Spleen (tissue), 13 donors: ENCODE measurements around the gene UBL7. TPM values are rescaled to one million over a fixed set of nuclear protein-coding genes. Genes with fewer than 3 reads are reported as not detected.
A peak's percentile ranks its signal among the peaks of the same experiment; 100 is the strongest.

Experiments used
- DNase-seq: peaks from one replicate; pipeline ENCODE4 v3.0.0-alpha.2; 2020
- H3K27ac ChIP-seq, 8 donors: fragments of 200-600 bp; sonication (generic) in 7 of 8; 1 replicate in 4 of 8; 2 replicates in 4 of 8; pipeline versions ENCODE4 v1.5.0 to v1.8.0; 2016 to 2021; ENCODE audit warnings: inconsistent platforms in 4 of 8, mild to moderate bottlenecking in 4 of 8, moderate library complexity in 1 of 8
- H3K27me3 ChIP-seq, 7 donors: fragments of 200-600 bp; sonication (generic) in 6 of 7; replicated peaks in 1 of 7; 1 replicate in 4 of 7; 2 replicates in 3 of 7; pipeline versions ENCODE4 v1.5.0 to v1.8.0; 2016 to 2021; ENCODE audit warnings: inconsistent platforms in 3 of 7, mild to moderate bottlenecking in 1 of 7
- H3K36me3 ChIP-seq, 6 donors: fragments of 200-600 bp; sonication (generic) in 5 of 6; 1 replicate in 4 of 6; 2 replicates in 2 of 6; pipeline versions ENCODE4 v1.5.0 to v1.8.0; 2016 to 2021; ENCODE audit warnings: inconsistent platforms in 2 of 6
- H3K4me1 ChIP-seq, 6 donors: fragments of 200-600 bp; sonication (generic) in 5 of 6; 1 replicate in 3 of 6; 2 replicates in 3 of 6; pipeline versions ENCODE4 v1.5.0 to v1.8.0; 2016 to 2021; ENCODE audit warnings: inconsistent platforms in 3 of 6
- H3K4me3 ChIP-seq, 8 donors: fragments of 200-600 bp; sonication (generic) in 7 of 8; 1 replicate in 4 of 8; 2 replicates in 4 of 8; pipeline versions ENCODE4 v1.5.0 to v1.8.0; 2016 to 2021; ENCODE audit warnings: inconsistent platforms in 4 of 8, mild to moderate bottlenecking in 4 of 8, moderate library complexity in 2 of 8
- H3K9me3 ChIP-seq, 8 donors: fragments of 200-600 bp; sonication (generic) in 7 of 8; 1 replicate in 4 of 8; 2 replicates in 4 of 8; pipeline versions ENCODE4 v1.5.0 to v1.8.0; 2016 to 2021; ENCODE audit warnings: inconsistent platforms in 4 of 8
- POLR2A ChIP-seq, 3 donors: fragments of 450-650 bp; IDR thresholded peaks; one replicate each; pipeline ENCODE4 v1.5.1; 2017; ENCODE audit warnings: antibody characterized with exemption in 3 of 3, mild to moderate bottlenecking in 1 of 3
- POLR2AphosphoS5 ChIP-seq, 3 donors: sonication (generic); formaldehyde crosslinking; IDR thresholded peaks; one replicate each; pipeline ENCODE4 v1.5.1; 2017; ENCODE audit warnings: antibody characterized with exemption in 3 of 3
- WGBS, 5 donors: extraction: QIAGEN DNeasy Blood & Tissue Kit in 3 of 5; methylation state at CpG; one replicate each; pipeline versions ENCODE4 v1.1.5 to v1.1.7; 2013 to 2018; 5-methylcytosine and 5-hydroxymethylcytosine counted together
- intact Hi-C: fragments of 100-400 bp; cut with DNase I; formaldehyde crosslinking; loops from one replicate; pipeline ENCODE4 v1.15.0; 2023; ENCODE audit warnings: low total_unique reads
- long read RNA-seq, 2 donors: transcript quantifications; one replicate each; lab custom pipeline, GENCODE V29; 2026
- polyA plus RNA-seq, 3 donors: library from polyadenylated mRNA; stranded (reverse); fragments of 200-250 nt; gene quantifications; one replicate each; pipeline ENCODE4 v1.2.1, GENCODE V29; 2013
- total RNA-seq, 7 donors: library from RNA; depleted of rRNA in 3 of 7; stranded (reverse); fragments of >200 nt in 3 of 7; fragmentation: NEBNext Ultra II Directional in 4 of 7; extraction: Animal tissue kit (Norgen Biotek cat#: 25700) in 4 of 7; gene quantifications; one replicate each; pipeline versions ENCODE4 v1.1.0 to v1.2.1, GENCODE V29; 2016 to 2021
- TF ChIP-seq, protein P1 (sequence below), 11 experiments: fragments of 200-600 bp in 7 of 11; fragments of 450-650 bp in 4 of 11; sonication (generic) in 4 of 11; IDR thresholded peaks in 8 of 11; conservative IDR thresholded peaks in 3 of 11; 1 replicate in 7 of 11; 2 replicates in 4 of 11; pipeline versions ENCODE4 v1.4.0 to v1.8.0; 2016 to 2021; ENCODE audit warnings: antibody characterized with exemption in 11 of 11, inconsistent platforms in 4 of 11, mild to moderate bottlenecking in 1 of 11
- donor health status: healthy with polysubstance abuse.
- donor health status: DM: no; HTN: no; CAD: no; lungs with moderate emphysema.
- donor health status: DM: no; HTN: no; CAD: no.
- donor health status: Bipolar disorder and iron deficiency.
- donor health status: healthy.
- donor health status: DM: no; HTN: no; CAD: no.
- donor health status: DM: yes; HTN: yes; CAD: no.

Gene UBL7, protein sequence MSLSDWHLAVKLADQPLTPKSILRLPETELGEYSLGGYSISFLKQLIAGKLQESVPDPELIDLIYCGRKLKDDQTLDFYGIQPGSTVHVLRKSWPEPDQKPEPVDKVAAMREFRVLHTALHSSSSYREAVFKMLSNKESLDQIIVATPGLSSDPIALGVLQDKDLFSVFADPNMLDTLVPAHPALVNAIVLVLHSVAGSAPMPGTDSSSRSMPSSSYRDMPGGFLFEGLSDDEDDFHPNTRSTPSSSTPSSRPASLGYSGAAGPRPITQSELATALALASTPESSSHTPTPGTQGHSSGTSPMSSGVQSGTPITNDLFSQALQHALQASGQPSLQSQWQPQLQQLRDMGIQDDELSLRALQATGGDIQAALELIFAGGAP
- 10 to 100 TPM; 37.4 to 83.9 (median 47.8) TPM for total RNA-seq
- 10 to 100 TPM; 36.9 to 58.2 (median 42.3) TPM for polyA plus RNA-seq
- long read RNA-seq, donor 1, transcript UBL7-201 (11 exons, 1,360 nt): major isoform, 10 of 15 reads
- long read RNA-seq, donor 1, partial matches to known transcripts: 0 of 15 reads
- long read RNA-seq, donor 1, other reads (novel, unspliced or antisense): 0 of 15 reads
- long read RNA-seq, donor 2, transcript UBL7-201 (11 exons, 1,360 nt): major isoform, 10 of 18 reads
- long read RNA-seq, donor 2, transcript UBL7-202 (11 exons, 1,427 nt): minor isoform, 7 of 18 reads
- long read RNA-seq, donor 2, partial matches to known transcripts: 0 of 18 reads
- long read RNA-seq, donor 2, other reads (novel, unspliced or antisense): 0 of 18 reads

DNA sequence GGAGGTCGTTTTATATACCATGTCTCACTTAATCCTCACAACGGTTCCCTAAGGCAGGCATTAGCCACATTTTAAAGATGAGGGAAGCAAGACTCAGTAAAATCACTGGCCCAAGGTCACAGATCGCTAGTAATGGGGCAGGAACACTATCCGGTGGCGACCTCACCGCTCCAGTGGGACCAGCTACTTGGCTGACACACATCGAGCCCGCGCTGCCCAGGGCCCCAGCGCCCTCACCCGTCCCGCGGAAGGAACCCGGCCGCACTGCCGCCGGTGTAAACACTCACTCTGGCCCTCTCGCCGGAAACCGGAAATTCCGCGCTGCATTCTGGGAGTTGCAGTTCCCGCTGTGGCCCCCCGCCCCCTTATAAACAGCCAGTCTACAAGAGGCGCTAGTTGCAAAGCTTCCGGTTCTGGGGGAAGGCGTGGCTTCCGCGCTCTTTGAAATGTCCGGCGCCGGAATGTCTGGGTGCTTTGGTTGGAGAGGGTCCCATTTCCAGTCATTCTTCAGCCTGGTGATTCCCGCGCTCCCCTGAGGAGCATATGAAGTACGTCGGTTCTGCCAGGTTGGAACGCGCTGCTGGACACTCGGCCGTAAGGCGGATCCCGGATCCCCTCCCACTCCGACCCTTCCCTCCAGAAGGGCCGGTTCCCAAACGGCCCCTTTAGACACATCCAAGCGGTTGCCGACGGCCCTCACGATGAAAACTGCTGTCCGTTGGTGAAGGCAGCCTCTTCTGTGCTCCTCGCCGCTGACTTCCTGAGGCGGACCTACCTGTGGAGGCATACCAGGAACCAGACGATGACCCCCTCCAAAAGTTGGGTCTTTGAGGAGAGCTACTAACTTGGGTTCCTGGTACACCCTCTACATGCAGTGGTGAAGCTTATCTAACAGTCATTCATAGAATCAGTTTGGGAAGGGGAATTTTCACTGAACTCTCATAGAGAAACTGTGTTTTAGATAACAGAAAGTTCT lies at the start of gene UBL7:
Gene UBL7 (minus strand): TSS at position 290 of the 976 bp plus-strand sequence. CDS start 2,293 bp downstream, outside the sequence.
- peak within 1 kb of the TSS; percentile 61 to 95 (median 92) for H3K27ac ChIP-seq
- H3K9me3 ChIP-seq: no peaks in the 10 kb centered on the region
- peak; percentile 99 for DNase-seq
- 0% methylated on average over 45 to 54 of the region's 54 CpGs for WGBS, 5 donors
- peak within 1 kb of the TSS; percentile 57 to 94 (median 77) for H3K4me3 ChIP-seq
- peaks cover 0 to 35% (median 15%) of the 10 kb centered on the region in 6 donors for H3K36me3 ChIP-seq
- no peaks in the 10 kb centered on the region for H3K27me3 ChIP-seq
- intact Hi-C loops: no loop called here
- H3K4me1 ChIP-seq: peaks cover 19 to 66% (median 41%) of the 10 kb centered on the region in 6 donors
- TF ChIP-seq, protein P1, sequence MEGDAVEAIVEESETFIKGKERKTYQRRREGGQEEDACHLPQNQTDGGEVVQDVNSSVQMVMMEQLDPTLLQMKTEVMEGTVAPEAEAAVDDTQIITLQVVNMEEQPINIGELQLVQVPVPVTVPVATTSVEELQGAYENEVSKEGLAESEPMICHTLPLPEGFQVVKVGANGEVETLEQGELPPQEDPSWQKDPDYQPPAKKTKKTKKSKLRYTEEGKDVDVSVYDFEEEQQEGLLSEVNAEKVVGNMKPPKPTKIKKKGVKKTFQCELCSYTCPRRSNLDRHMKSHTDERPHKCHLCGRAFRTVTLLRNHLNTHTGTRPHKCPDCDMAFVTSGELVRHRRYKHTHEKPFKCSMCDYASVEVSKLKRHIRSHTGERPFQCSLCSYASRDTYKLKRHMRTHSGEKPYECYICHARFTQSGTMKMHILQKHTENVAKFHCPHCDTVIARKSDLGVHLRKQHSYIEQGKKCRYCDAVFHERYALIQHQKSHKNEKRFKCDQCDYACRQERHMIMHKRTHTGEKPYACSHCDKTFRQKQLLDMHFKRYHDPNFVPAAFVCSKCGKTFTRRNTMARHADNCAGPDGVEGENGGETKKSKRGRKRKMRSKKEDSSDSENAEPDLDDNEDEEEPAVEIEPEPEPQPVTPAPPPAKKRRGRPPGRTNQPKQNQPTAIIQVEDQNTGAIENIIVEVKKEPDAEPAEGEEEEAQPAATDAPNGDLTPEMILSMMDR (IDR thresholded peaks at IDR 0.05 in 8 of 11, conservative IDR thresholded peaks at IDR 0.05 in 3 of 11): peak in 6 of 11 experiments; percentile 18 to 48 (median 37)
- TF ChIP-seq POLR2A (IDR thresholded peaks at IDR 0.05) (peak; percentile 67 to 91 (median 74)), POLR2AphosphoS5 (IDR thresholded peaks at IDR 0.05) (peak; percentile 99)

DNA sequence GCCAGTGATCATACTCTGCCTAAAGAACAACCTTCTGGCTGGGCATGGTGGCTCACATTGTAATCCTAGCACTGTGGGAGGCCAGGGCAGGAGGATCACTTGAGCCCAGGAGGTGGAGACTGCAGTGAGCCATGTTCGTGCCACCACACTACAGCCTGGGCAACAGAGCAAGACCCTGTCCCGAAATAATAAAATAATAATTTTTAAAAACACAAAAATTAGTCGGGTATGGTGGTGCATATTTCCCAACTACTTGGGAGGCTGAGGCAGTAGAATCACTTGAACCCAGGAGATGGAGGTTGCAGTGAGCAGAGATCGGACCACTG lies 45.5 kb upstream of the UBL7 start:
- WGBS, 5 donors: 92 to 100% (median 96%) methylated on average over 4 of the region's 4 CpGs
- Histone ChIP-seq H3K36me3 (peaks cover 0 to 33% (median 0%) of the 10 kb centered on the region in 6 donors), H3K27ac (no peak overlapping the region), H3K9me3 (no peaks in the 10 kb centered on the region), H3K4me1 (peaks cover 0 to 8% (median 2%) of the 10 kb centered on the region in 6 donors), H3K27me3 (no peaks in the 10 kb centered on the region), H3K4me3 (no peak overlapping the region)
- intact Hi-C loops: no loop called here
- DNase-seq: no peak
- TF ChIP-seq, protein P1 (IDR thresholded peaks at IDR 0.05 in 8 of 11, conservative IDR thresholded peaks at IDR 0.05 in 3 of 11): no peak
- no peak for TF ChIP-seq POLR2AphosphoS5 (IDR thresholded peaks at IDR 0.05)
- no peak for TF ChIP-seq POLR2A (IDR thresholded peaks at IDR 0.05)

DNA sequence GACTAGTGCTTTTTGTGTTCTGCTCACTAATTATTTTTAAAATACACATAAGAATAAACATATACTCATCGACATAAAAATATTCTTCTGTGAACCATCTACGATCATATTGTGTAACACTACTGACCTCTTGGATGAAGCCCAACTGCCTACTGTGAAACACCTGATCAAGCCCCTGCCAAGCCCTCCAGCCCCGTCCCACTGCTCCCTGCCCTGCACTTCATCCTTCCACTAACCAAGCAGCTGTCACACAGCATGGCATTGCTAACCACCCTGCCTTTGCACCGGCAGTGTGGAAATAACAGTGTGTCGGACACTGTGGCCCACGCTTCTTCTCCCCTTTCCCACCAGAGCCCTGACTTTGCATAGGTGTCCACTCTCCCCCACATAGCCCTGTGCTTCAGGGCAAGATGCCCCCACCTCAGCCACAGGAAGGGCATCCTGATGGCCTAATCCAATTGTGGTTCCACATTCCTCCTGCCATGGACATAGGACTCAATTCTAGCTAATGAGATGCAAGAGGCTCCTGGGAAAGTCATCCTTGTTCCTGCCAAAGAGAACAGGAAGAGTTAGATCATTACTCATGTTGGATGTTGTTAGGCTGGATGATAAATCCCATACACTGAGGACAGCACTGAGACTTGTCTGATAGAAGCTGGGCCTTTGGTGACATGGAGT lies 45.0 kb upstream of the UBL7 start:
- TF ChIP-seq POLR2A (IDR thresholded peaks at IDR 0.05): no peak
- TF ChIP-seq, protein P1 (IDR thresholded peaks at IDR 0.05 in 8 of 11, conservative IDR thresholded peaks at IDR 0.05 in 3 of 11): no peak
- TF ChIP-seq POLR2AphosphoS5 (IDR thresholded peaks at IDR 0.05): no peak
- no peaks in the 10 kb centered on the region for H3K27me3 ChIP-seq
- DNase-seq: no peak
- intact Hi-C loops: no loop called here
- H3K36me3 ChIP-seq: peaks cover 0 to 33% (median 0%) of the 10 kb centered on the region in 6 donors
- no peak overlapping the region for H3K27ac ChIP-seq
- H3K4me3 ChIP-seq: no peak overlapping the region
- H3K9me3 ChIP-seq: no peaks in the 10 kb centered on the region
- 87 to 98% (median 90%) methylated on average over 6 of the region's 6 CpGs for WGBS, 5 donors
- H3K4me1 ChIP-seq: peaks cover 0 to 3% (median 0%) of the 10 kb centered on the region in 6 donors
